K562 (cell line): ENCODE measurements around the gene NR1H2. TPM values are rescaled to one million over a fixed set of nuclear protein-coding genes. Genes with fewer than 3 reads are reported as not detected.

Experiments used
- ARHGAP35 ChIP-seq: fragments of 450-650 bp; IDR thresholded peaks from 2 replicates; pipeline ENCODE4 v1.6.1; 2018; ENCODE audit not compliant: partially characterized antibody
- EGR1 ChIP-seq: fragments of 450-650 bp; conservative IDR thresholded peaks from 2 replicates; pipeline ENCODE4 v1.6.1; 2017; ENCODE audit warnings: mild to moderate bottlenecking
- ELF1 ChIP-seq: fragments of 200-800 bp; sonication (Bioruptor generic); IDR thresholded peaks from 2 replicates; pipeline ENCODE4 v1.6.1; 2016; ENCODE audit warnings: missing genetic modification characterization, missing compliant biosample characterization
- ELK3 ChIP-seq: fragments of 450-650 bp; formaldehyde crosslinking; IDR thresholded peaks from 2 replicates; pipeline ENCODE4 v1.4.0; 2020; ENCODE audit warnings: mild to moderate bottlenecking
- FOXP1 ChIP-seq: sonication (generic); formaldehyde crosslinking; IDR thresholded peaks from 2 replicates; pipeline ENCODE4 v1.8.0; 2022; ENCODE audit warnings: mild to moderate bottlenecking, missing genetic modification reagents
- HLTF ChIP-seq: fragments of 450-650 bp; IDR thresholded peaks from 2 replicates; pipeline ENCODE4 v1.6.1; 2016
- HNRNPLL ChIP-seq: fragments of 200-400 bp; formaldehyde crosslinking; IDR thresholded peaks from 2 replicates; pipeline ENCODE4 v1.6.1; 2017; ENCODE audit warnings: low read length, low read depth, mild to moderate bottlenecking; ENCODE audit not compliant: poor library complexity, severe bottlenecking
- MBD2 ChIP-seq: sonication (generic); IDR thresholded peaks from 2 replicates; pipeline ENCODE4 v1.6.1; 2016; ENCODE audit warnings: low read depth, borderline replicate concordance
- NELFE ChIP-seq: IDR thresholded peaks from 2 replicates; pipeline ENCODE4 v1.6.1; 2011; ENCODE audit warnings: mild to moderate bottlenecking; ENCODE audit not compliant: insufficient read depth, insufficient read length
- POLR2AphosphoS5 ChIP-seq: IDR thresholded peaks from 2 replicates; pipeline ENCODE4 v1.6.1; 2011; ENCODE audit warnings: mild to moderate bottlenecking, low read depth, low read length, moderate library complexity; ENCODE audit not compliant: control insufficient read depth, insufficient read depth
- RAD51 ChIP-seq: fragments of 450-650 bp; IDR thresholded peaks from 2 replicates; pipeline ENCODE4 v1.7.1; 2016; ENCODE audit warnings: low read depth, mild to moderate bottlenecking, borderline replicate concordance
- SAP30 ChIP-seq: fragments of 200-600 bp; sonication (generic); IDR thresholded peaks from 2 replicates; pipeline ENCODE4 v1.6.1; 2012; ENCODE audit warnings: borderline replicate concordance, low read depth, mild to moderate bottlenecking, moderate library complexity, low read length, control low read depth, inconsistent platforms; ENCODE audit not compliant: insufficient read depth, poor library complexity, severe bottlenecking
- SIN3A ChIP-seq, 2 experiments: fragments of 150-350 bp in 1 of 2; IDR thresholded peaks; 2 replicates each; pipeline ENCODE4 v1.6.1; 2011 to 2016; ENCODE audit warnings: borderline replicate concordance in 2 of 2, low read depth in 2 of 2, low read length in 2 of 2, mild to moderate bottlenecking in 2 of 2, moderate library complexity in 2 of 2; ENCODE audit not compliant: control insufficient read depth in 1 of 2
- SMARCC2 ChIP-seq: fragments of 450-650 bp; IDR thresholded peaks from 2 replicates; pipeline ENCODE4 v1.6.1; 2017; ENCODE audit warnings: antibody characterized with exemption, moderate library complexity, mild to moderate bottlenecking, low read depth
- SRF ChIP-seq, 2 experiments: fragments of 250-450, 450-650 bp in 1 of 2; sonication (Bioruptor Pico) in 1 of 2; sonication (generic) in 1 of 2; formaldehyde crosslinking; IDR thresholded peaks; 2 replicates each; pipeline versions ENCODE4 v1.5.0 to v1.5.1; 2020 to 2022; ENCODE audit warnings: mild to moderate bottlenecking in 1 of 2, missing genetic modification reagents in 1 of 2
- TAF1 ChIP-seq: IDR thresholded peaks from 2 replicates; pipeline ENCODE4 v1.6.1; 2011; ENCODE audit warnings: mild to moderate bottlenecking, low read length, moderate library complexity; ENCODE audit not compliant: insufficient read depth, control insufficient read depth, severe bottlenecking; ENCODE audit errors: extremely low read depth
- TCF7 ChIP-seq: sonication (generic); IDR thresholded peaks from 2 replicates; pipeline ENCODE4 v1.6.1; 2016; ENCODE audit warnings: antibody characterized with exemption, borderline replicate concordance
- ZNF12 ChIP-seq: sonication (generic); formaldehyde crosslinking; IDR thresholded peaks from 2 replicates; pipeline ENCODE4 v1.4.0; 2020; ENCODE audit warnings: mild to moderate bottlenecking, missing genetic modification reagents
- ZNF436 ChIP-seq: fragments of 250-450, 450-650 bp; sonication (Bioruptor Pico); formaldehyde crosslinking; IDR thresholded peaks from 2 replicates; pipeline ENCODE4 v1.7.0; 2020; ENCODE audit warnings: mild to moderate bottlenecking
- polyA plus RNA-seq, 8 experiments: library from polyadenylated mRNA; depleted of rRNA in 4 of 8; stranded (reverse) in 5 of 8; unstranded in 3 of 8; fragments of >200 nt; fragmentation: Nextera tagmentation in 2 of 8; fragmentation: Illumina TruSeq in 1 of 8; extraction: Ambion mirVana in 2 of 8; extraction: Trizol in 1 of 8; gene quantifications; 2 replicates each; pipeline versions ENCODE4 v1.2.1 to v1.2.3, GENCODE V29; 2011 to 2014; ENCODE audit warnings: inconsistent platforms in 1 of 8, missing spikeins in 1 of 8
- total RNA-seq, 7 experiments: library from RNA; depleted of rRNA in 6 of 7; stranded (reverse); fragments of >200 nt in 6 of 7; fragmentation: Illumina TruSeq in 2 of 7; extraction: Trizol in 2 of 7; gene quantifications; 2 replicates each; pipeline versions ENCODE4 v1.2.1 to v1.2.3, GENCODE V29; 2011 to 2021; ENCODE audit warnings: low replicate concordance in 1 of 7
- TF ChIP-seq, protein P1 (sequence below): fragments of 250-450 bp; sonication (Bioruptor Pico); IDR thresholded peaks from 2 replicates; pipeline ENCODE4 v1.4.0; 2020; ENCODE audit warnings: mild to moderate bottlenecking, moderate library complexity, borderline replicate concordance
- TF ChIP-seq, protein P2 (sequence below): fragments of 250-450 bp; sonication (Bioruptor Pico); IDR thresholded peaks from 2 replicates; pipeline ENCODE4 v1.5.0; 2021

NR1H2 gene
- total and polyA plus RNA-seq, 9 of the 15 experiments (the other 6 are each of a cell fraction or from before 2014, with no cell fraction given): 0.11 to 73.8 (median 24.0) TPM

- peak; percentile 55 for TF ChIP-seq SAP30
- 0 out of 2 replicates have a peak, but pooled peaks have one; percentile 20 for TF ChIP-seq ELF1 (tag)
- TF ChIP-seq, protein P1, sequence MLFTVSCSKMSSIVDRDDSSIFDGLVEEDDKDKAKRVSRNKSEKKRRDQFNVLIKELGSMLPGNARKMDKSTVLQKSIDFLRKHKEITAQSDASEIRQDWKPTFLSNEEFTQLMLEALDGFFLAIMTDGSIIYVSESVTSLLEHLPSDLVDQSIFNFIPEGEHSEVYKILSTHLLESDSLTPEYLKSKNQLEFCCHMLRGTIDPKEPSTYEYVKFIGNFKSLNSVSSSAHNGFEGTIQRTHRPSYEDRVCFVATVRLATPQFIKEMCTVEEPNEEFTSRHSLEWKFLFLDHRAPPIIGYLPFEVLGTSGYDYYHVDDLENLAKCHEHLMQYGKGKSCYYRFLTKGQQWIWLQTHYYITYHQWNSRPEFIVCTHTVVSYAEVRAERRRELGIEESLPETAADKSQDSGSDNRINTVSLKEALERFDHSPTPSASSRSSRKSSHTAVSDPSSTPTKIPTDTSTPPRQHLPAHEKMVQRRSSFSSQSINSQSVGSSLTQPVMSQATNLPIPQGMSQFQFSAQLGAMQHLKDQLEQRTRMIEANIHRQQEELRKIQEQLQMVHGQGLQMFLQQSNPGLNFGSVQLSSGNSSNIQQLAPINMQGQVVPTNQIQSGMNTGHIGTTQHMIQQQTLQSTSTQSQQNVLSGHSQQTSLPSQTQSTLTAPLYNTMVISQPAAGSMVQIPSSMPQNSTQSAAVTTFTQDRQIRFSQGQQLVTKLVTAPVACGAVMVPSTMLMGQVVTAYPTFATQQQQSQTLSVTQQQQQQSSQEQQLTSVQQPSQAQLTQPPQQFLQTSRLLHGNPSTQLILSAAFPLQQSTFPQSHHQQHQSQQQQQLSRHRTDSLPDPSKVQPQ (CRISPR knock-in tag): no peak
- TF ChIP-seq ARHGAP35: no peak
- TF ChIP-seq NELFE: no peak
- TF ChIP-seq FOXP1 (CRISPR knock-in tag): peak; percentile 57; the same call in 1 of the 2 replicates
- 0 out of 2 replicates have a peak, but pooled peaks have one; percentile 16 for TF ChIP-seq POLR2AphosphoS5
- TF ChIP-seq SIN3A (IDR thresholded peaks at IDR 0.05; ENCODE audit: borderline replicate concordance in 2 of 2, control insufficient read depth in 1 of 2, low read depth in 2 of 2, low read length in 2 of 2): 0 out of 4 replicates have a peak, but pooled peaks have one; percentile 32 to 41
- TF ChIP-seq, protein P2, sequence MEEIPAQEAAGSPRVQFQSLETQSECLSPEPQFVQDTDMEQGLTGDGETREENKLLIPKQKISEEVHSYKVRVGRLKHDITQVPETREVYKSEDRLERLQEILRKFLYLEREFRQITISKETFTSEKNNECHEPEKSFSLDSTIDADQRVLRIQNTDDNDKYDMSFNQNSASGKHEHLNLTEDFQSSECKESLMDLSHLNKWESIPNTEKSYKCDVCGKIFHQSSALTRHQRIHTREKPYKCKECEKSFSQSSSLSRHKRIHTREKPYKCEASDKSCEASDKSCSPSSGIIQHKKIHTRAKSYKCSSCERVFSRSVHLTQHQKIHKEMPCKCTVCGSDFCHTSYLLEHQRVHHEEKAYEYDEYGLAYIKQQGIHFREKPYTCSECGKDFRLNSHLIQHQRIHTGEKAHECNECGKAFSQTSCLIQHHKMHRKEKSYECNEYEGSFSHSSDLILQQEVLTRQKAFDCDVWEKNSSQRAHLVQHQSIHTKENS (CRISPR knock-in tag): no peak
- no peak for TF ChIP-seq TAF1
- TF ChIP-seq HNRNPLL: peak; percentile 18
- TF ChIP-seq ELK3 (CRISPR knock-in tag): no peak
- TF ChIP-seq ZNF436: no peak
- no peak for TF ChIP-seq RAD51
- no peak for TF ChIP-seq SMARCC2
- no peak for TF ChIP-seq TCF7
- 0 out of 2 replicates have a peak, but pooled peaks have one; percentile 27 for TF ChIP-seq HLTF
- 0 out of 2 replicates have a peak, but pooled peaks have one; percentile 56 for TF ChIP-seq ZNF12
- TF ChIP-seq MBD2: no peak
- TF ChIP-seq SRF (CRISPR knock-in tag; IDR thresholded peaks at IDR 0.05): no peak
- TF ChIP-seq EGR1: peak; percentile 67
These were observed 8.7 kb downstream of the NR1H2 start (continued) for GRCh38 chr19:50384685-50385535.
